MV-4-11 (cell line): ENCODE measurements around the gene NR1H4.
"Not testable (repeated sequence)": the region's sequence is repeated elsewhere in the genome, so short reads cannot be mapped to it uniquely, and the experiment has no call there.

ENCODE experiments used
- DNase-seq: peaks from one replicate; lab custom pipeline; 2025; lab: John Stamatoyannopoulos, UW

The NR1H4 gene

DNA sequence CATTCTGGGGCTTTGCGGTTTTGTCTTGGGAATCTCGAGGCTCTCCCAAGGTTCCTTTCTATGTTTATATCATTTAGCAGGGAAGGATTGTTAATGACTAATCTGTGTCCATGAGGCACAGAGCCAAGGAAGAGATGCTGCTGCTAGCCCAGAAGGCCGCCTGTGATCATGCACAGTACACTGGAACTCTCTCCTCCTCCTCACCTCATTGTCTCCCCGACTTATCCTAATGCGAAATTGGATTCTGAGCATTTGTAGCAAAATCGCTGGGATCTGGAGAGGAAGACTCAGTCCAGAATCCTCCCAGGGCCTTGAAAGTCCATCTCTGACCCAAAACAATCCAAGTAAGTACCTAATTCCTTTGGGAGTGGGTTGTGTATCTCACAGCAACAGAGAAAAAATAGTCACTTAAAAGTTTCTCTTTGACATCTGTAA lies at the start of gene NR1H4:
NR1H4 (plus strand) TSS at position 151 of the 435 bp plus-strand sequence. CDS start 19,458 bp downstream, outside the sequence.
- DNase-seq: no peak

DNA sequence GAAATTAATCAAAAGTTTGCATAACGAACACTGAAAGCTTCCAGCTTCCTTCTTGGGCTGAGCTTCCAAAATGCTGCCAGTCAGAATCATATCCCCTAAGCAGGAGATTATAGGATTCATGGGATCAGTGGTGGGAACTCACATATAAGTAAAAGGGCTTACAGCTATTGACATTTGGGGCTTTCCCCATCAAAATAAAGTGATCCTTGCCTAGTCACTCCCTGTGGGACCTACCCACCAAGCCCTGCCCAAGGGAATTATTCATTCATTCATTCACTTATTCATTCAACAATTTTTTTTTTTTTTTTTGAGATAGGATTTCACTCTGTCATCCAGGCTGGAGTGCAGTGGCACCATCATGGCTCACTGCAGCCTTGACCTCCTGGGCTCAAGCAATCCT lies 47.5 kb upstream of the NR1H4 start:
- DNase-seq: no peak

DNA sequence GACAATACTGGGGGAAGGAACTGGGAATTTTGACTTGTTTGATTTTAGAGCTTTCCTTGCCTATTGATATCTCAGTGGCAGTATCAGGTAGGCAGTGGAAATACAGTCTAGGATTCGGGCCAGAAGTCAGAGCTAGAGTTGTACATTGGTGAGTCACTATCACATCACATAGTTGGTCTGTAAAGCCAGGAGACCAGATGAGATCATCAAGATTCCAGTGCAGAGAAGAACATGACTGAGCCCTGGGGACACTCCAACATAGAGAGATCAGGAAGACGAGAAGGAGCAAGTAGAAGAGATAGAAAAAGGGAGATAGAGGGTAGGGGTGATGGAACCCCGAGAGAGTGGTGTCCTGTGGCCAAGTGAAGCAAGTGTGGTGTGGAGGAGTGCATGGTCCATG lies 46.6 kb upstream of the NR1H4 start:
- no peak for DNase-seq

DNA sequence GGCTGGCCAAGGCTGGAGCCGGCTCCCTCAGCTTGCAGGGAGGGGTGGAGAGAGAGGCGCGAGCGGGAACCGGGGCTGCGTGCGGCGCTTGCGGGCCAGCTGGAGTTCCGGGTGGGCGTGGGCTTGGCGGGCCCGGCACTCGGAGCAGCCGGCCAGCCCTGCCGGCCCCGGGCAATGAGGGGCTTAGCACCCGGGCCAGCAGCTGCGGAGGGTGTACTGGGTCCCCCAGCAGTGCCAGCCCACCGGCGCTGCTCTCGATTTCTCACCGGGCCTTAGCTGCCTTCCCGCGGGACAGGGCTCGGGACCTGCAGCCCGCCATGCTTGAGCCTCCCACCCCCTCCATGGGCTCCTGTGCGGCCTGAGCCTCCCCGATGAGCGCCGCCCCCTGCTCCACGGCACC lies 43.4 kb upstream of the NR1H4 start:
- DNase-seq: not testable (repeated sequence)

DNA sequence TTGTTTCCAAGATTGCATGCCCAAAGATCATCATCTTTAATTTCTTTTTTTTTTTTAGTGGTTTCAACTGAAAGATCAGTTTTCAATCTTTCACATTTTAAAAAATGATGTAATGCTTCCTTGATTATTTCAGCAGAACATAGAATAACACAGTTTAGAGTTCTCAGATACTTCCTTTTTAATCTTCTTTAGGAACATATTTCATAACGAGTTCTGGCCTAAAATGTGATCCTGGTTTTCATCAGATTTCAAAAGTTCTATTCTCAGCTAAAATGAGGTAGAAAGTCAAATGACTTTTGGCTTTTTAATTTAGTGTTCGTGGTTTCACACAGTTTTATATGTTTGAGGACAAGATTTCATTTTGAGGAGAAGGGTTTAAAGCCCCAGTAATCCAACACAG lies 40.0 kb upstream of the NR1H4 start:
- DNase-seq: peak; percentile 29

DNA sequence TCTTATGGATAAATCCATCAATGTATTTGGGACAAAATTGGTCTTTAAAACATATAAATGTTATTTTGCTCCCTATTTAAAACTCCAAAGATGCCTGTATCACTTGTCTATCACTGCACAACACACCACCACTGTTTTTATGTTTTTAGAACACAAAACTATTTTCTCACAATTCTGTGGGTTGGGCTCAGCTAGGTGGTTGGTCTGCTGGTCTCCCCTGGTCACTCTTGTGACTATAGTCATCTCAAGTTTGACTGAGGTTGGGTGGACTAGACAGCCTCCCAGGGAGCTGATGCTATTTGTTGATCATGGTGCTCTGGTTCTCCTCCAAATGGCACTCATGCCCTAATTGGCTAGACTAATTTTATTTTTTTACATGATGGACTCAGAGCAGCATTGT lies 39.5 kb upstream of the NR1H4 start:
- DNase-seq: no peak

DNA sequence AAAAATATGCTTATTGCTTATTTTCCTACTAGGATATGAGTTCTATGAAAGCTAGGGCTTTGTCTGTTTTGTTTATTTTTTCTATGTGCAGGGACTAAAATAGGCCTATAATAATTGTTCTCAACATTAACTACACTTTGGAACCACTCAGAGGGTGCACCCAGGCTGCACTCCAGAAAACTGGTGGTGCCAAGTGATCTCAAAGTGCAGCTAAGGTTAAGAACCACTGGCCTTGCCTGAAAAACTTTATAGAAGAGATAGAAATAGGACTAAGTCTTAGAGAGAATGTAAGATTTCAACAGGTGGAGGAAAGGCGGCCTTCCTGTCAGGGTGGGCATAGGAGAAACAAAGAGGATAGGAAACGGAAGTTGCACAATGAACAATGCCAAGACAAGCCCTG lies 37.7 kb upstream of the NR1H4 start:
- DNase-seq: no peak

DNA sequence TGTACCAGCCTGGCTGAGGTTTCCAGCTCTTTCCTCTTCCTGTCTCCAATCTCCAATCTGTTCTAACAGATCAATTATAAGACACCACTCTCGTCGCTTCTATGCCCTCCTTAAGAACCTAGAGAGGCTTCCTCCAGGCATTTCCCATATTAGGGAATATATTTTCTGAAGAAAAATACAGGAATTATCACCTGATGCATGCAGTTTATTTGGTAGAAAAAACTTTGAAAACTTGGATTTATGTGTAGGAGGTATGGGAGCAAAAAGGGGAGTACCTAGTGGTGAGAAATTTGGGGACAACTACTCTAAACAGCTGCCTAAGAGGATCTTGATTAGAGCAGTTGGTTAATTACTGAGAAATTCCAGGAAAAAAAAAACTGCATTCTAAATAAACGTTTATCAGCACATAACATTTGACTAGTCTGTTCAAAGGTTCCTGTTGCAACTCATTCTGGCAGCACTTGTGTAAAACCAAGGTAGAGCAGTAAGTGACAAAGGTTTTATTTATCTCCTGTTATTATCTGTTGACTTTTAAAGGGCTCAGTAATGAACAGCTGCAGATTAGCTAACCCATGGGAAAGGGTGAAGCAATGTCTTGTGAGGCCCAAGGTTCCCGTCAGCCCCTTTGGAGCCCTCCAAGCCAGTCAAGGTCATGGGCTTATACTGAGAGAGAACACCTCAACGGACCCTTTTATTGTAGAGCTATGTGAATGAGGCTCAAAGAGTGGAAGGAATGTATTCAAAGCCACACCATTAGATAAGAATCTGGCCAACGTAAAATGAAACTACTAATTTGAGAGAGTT lies 36.4 kb upstream of the NR1H4 start:
- DNase-seq: no peak

DNA sequence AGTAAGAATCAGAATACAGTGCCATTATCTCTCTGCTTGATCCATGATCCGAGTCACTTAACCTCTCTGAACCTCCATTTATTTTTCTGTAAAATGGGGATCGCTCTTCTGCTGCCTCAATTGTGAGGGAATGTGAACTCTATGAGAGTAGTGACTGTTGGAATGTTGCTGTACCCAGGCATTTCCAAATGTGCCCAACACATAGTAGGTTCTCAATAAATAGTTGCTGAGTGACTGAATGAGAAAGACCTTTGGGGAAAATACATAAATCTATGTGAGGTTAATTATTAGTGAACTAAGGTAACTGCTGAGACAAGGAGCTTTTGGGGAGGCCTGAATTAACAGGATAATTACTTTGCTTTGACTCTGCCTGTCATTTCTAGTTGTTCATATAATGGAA lies 33.9 kb upstream of the NR1H4 start:
- no peak for DNase-seq

DNA sequence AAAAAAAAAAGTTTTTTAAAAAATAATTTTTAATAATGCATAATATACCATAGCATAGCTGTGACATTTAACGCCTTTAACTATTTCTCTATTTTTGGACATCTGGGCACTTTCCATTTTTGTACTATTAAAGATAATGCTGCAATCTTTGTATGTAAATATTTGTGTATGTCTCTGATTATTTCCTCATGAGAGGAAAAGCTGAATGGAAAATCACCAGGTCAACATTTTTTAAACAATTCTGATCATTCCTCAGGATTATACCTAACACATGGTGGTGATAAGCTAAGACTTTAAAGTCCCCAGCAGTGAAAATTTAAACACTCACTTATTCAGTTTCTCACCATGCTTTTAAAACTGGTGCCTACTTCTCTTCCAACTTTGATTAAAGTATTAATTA lies 31.3 kb upstream of the NR1H4 start:
- no peak for DNase-seq

DNA sequence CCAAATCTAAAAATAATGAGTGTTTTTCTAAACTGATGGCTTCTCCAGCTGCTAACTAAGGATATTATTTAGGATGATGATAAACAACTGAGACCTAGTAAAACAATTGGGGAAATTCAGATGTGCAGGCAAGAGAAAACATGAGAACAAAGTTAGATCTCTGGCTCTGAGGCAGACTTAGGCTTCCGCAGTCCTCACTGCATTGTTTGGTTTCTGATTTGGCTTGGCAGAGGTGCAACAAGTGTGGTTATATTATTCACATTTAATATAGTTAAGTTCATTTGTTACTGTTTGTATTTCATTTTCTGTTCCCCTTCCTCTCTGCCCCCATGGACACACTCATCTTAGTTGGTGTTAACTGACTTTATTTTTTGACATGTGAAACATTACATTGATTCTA lies 30.2 kb upstream of the NR1H4 start:
- no peak for DNase-seq

DNA sequence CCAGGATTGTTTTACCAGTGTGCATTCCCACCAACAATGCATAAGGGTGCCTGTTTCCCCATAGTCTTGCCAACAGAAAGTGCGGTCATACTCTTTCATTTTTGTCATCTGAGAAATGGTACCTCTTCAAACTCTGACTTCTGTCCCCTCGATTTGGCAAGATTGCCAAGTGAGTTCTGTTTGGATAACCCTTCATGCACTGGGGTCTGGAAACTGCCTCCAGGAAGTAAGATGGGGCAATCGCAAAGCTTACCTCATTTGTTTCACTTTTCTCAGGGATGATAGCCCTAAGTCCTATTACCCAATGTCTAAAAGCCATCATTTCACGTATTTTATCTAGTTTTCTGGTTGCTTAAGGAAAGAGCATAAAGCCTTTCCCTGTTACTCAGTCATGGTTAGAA lies 28.6 kb upstream of the NR1H4 start:
- DNase-seq: peak; percentile 48

DNA sequence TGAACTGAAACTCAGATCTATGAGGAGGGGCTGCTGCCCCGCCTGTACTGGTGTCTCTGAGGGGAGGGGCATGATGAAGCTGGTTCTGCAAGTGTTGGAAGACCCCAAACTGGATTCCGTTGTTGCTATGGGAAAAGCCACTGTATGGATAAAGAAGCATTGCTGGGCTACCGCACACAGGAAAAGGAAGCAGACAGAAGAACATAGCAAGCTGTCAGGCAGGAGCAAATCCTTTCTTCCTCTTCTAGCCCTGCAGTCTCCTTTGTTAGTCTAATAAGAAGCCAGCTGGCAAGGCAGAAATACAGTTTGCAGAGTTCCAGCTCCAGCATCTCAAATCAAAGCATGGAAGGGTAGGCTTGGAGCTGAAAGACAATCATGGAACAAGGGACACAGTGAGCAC lies 26.3 kb upstream of the NR1H4 start:
- DNase-seq: peak; percentile 25

DNA sequence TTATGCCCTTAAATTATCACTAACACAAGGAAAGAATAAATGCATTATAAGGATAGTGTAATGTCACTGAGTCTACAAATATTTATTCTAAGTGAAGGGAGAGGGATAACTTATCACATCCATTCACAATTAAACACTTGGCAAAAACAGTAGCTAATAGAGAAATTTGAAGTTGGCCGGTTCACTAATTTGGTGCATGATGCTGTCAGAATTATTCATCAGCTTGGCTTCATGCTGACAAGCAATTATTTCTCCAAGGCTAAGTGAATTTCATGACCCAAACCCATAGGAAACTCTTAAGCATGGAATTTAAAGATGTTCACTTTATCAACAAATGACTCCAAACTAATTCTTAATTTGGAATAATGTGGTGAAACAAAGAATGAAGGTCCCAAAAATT lies 25.0 kb upstream of the NR1H4 start:
- no peak for DNase-seq

DNA sequence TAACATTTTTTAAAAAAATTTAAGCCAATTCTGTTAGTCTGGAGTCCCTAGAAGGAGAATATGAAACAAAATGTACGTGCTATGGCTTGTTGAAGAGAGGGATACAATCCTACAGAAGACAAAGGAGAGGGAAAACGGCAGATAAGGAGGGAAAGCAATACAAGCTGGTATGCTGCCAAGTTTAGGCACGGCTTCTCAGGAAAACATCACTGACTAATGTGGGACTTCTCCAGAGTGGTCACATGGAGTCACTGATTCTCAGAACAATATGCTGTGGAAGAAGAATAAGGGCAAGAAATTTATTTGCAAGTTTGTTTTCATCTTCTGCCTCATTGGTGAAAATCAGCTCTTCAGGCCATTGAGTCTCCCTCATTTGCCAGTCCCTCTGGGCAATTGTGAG lies 22.9 kb upstream of the NR1H4 start:
- DNase-seq: no peak

DNA sequence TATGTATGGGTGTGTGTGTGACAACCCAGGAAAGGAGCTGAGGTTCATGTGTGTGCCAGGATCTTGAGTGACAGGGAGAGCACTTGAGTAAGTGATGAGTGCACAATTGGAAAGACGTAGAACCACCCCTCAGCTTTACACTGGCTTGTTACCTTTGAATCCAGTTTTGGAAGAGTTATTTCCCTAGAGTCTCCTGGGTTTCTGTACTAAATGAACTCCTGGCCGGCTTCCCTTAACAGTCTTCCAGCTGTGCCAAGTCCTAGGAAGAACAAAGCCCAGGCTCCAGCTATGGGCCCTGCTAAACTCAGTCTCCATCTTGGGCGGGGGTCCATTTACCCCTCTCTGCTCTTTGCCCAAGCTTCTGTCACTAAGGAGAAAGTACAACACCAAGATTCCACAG lies 19.7 kb upstream of the NR1H4 start:
- DNase-seq: no peak

DNA sequence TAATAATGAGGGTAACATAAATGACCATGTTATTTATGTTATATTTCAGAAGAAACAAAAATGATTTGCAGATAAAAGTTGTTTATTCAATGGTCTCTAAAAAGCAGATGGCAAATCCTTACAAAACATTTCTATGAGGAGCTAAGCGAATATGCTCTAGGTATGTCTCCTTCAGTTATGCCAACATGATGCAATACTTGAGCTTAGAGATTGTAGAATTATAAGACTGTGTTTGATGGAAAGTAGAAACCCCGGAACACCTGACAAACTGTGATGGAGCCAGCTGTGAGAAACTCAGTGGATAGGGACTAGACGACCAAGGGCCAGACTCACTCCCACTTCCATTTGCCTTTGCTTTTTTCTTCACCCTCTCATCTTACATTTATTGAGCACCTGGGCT lies 17.8 kb upstream of the NR1H4 start:
- no peak for DNase-seq

DNA sequence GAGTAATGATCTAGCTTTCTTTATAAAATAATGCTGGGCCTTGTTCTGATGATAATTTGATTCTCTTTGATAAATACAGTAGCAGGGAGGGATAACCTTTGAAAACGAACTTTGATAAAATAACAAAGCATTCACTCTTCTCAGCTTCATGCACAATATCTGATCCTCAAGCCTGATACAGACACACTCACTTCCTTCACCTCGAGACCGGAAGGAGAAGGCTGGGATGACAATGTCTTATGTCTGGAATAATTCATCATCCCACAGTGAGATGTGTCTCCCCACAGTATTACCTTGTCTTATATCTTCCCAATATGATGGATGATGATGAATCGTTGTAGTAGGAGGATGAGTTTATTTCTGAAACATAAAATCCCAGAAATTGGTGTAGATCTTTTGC lies 15.5 kb upstream of the NR1H4 start:
- DNase-seq: no peak

DNA sequence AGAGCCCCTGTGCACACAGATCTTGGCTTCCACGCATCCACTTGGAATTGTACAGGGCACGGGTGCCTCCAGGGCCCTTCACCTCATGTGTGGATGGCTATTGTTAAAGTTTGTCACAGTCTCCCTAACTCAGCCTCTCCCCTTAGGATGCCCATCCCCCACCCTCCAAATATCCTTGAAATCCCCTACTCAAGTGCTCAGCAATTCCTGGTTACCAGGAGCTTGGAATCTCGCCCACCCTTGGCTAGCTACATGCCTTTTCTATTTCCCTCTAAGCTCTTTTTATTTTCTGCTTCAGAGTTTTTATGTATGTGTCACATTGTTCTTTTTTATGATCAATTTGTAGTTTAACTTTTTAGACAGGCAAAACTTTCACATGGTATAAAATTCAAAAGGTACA lies 13.0 kb upstream of the NR1H4 start:
- DNase-seq: no peak

DNA sequence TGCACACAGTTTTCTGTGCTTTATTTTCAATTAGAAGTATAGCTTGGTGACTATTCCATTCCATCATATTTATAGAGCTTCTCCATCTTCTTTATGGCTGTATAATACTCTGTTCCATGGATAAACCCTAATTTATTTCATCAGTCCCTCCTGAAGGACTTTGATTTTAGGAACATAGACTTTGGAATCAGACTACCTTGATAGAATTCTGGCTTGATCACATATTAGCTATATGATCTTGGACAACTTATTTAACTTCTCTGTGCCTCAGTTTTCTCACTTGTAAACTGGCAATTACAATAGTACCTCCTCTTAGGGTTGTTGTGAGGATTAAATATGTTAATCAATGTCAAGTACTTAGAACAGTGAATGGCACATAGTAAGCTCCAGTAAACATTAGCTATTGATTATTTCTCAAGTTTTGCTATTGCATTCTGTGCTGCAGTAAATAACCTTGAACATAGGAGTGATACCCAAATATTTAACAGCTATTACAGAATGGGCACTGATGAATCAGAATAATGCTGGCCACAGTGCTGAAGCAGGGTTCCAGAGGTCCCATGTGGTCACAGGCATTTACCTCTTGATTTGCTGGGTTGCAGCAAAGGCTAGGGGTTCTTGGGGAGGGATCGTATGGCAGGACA lies 12.2 kb upstream of the NR1H4 start:
- DNase-seq: no peak

DNA sequence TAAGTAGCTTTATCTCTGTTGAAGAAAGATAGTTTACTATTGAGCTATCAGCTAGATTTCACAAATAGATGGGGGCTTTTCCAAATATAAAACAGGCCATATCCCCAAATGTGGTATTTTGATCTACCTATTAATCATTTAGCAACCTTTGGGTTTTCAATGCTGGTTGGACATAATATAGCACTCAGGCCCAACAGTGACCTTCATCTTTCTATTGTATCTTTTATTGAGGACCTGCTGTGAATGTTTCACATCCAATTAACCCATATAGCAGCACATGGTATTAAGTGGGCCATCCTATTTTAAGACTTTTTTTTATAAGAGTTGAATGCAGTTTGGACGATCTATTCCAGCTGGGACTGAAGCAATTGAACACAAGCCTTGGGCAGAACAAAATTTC lies 10.0 kb upstream of the NR1H4 start:
- DNase-seq: no peak

DNA sequence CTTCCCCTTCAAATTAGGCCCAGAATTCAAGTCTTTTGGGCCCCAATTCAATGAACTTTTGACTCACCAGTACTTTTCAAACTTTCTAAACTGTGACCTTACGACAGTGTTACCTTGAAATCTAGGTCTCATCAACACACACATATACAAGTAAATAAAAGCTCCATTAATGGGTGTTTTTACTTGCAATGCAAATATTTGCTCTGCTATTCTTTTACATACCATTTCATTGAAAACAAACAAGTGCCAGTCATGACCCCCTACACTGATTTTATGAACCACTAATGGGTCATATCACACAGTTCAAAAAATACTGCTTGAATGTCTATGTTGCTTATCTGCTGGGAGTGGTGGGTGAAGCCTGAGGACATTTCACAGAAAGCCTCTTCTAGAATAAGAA lies 9.1 kb upstream of the NR1H4 start:
- DNase-seq: no peak

DNA sequence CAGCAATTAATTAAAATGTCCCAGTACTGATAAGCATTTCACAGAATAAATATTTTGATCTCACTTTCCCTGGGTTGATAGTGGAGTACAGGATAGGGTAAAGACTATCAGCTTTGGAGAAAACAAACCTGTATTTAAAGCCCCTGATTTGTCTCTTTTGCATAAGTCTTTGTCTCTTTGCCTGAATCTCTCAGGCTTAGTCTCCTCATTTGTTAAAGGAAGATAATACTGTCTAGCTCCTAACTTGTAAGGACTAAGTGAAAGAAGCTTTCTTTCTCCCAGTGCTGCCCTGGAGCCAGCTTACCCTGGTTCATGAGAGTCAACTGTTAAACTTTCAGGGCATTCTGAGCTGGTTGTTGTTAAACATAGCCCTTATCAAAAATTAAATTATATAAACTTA lies 5.5 kb upstream of the NR1H4 start:
- no peak for DNase-seq

DNA sequence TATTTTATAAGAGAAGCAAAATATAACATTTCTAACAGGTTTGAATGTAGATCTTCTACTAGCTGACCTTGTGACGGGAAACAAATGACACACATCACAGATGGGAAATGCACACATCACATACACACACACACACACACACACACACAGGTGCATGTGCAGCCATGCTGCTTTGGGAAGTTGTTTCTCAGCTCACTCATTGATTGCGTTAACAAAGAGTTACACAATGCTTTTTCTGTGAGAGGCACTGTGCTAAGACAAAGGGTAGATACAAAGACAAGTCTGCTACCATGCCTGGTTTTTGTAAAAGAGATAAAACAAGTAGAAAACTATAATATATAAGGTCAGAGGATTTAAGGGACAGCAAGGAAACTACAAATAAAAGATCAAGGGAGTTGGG lies 1.3 kb upstream of the NR1H4 start:
- no peak for DNase-seq
